HT1080 (cell line): ENCODE measurements around the gene KIAA1614. TPM values are rescaled to one million over a fixed set of nuclear protein-coding genes. Genes with fewer than 3 reads are reported as not detected.

ENCODE experiments used
- DNase-seq: peaks from one replicate; pipeline ENCODE4 v3.0.0-alpha.2; 2015; ENCODE audit warnings: low read depth
- total RNA-seq: library from RNA; depleted of rRNA; stranded (reverse); fragments of >200 nt; shearing (Covaris generic); gene quantifications from 2 replicates; pipeline ENCODE4 v1.2.3, GENCODE V29; 2014

The KIAA1614 gene
- total RNA-seq, 1 experiment from 2014 or later = 0.11 TPM

DNA sequence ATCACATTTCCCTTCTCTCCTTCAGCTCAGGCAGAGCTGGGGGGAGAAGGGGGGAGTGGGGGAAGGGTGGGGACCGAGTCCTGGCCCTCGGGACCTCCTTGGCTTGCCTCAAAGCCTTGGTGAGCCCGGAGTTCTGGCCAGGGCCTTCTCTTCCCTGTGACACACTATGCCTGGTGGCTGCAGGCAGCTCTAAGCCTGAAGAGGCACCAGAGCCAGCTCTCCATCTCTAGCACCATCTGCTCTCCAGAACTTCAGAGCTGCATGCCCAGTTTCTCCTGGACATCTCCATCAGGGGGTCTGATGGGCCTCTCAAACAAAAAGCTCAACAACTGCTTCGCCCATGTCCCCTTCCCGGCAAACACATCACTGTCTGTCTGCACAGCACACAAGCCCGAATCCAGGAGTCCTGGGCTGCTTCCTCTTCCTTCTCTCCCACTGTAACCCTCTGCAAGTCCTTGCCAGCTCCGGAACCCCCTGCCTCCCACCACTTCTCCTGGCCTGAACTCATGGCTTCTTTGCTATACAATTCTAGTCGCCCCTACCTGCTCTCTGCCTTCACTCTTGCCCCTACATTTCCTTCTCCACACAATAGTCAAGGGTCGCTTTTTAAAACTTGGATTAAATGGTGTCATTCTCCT, 26.5 kb downstream of the KIAA1614 start:
- DNase-seq = no peak

DNA sequence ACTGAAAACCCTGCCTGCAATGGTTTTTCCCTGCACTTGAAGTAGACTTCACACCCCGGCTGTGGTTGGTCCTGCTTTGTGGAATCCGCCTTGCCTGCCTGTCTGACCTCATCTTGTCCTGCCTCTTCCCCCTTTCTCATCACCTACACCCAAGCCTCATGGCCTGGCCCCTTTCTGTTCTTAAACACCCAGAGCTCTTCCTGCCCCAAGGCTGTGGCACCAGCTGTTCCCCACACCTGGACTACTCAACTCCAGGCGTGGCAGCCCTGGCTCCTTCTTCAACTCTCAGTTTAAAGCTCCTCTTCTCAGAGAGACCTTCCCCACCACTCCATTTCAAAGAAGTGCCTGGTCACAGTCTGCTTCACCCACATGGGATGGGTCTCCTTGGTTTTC, 27.0 kb downstream of the KIAA1614 start:
- no peak for DNase-seq

DNA sequence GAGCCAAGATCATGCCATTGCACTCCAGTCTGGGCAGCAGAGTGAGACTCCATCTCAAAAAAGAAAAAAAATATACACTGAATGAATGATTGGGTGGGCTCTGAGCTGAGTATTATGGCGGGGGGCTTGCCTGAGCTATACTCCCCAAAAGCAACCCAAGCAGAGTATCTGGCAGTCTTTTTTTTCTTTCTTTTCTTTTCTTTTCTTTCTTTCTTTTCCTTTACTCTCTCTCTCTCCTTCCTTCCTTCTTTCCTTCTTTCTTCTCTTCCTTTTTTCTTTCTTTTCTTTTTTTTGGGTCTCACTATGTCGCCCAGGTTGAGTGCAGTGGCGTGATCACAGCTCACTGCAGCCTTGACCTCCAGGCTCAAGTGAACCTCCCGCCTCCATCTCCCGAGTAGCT, 27.7 kb downstream of the KIAA1614 start:
- DNase-seq = no peak

GRCh38 chr1:180941518-180942275, 29.0 kb downstream of the KIAA1614 start:
- DNase-seq = no peak

- DNase-seq = no peak
These were observed 32.5 kb downstream of the KIAA1614 start for GRCh38 chr1:180945151-180945550.

GRCh38 chr1:180945551-180945950, 32.9 kb downstream of the KIAA1614 start:
- DNase-seq = no peak

GRCh38 chr1:180946056-180946455, 33.4 kb downstream of the KIAA1614 start:
- no peak for DNase-seq

- DNase-seq = no peak
These were observed 34.1 kb downstream of the KIAA1614 start for GRCh38 chr1:180946541-180947498.

GRCh38 chr1:180947499-180947885, 34.8 kb downstream of the KIAA1614 start:
- no peak for DNase-seq

GRCh38 chr1:180947901-180948640, 35.4 kb downstream of the KIAA1614 start:
- DNase-seq = no peak

- DNase-seq = no peak
These were observed 36.2 kb downstream of the KIAA1614 start for GRCh38 chr1:180948641-180949615.

- no peak for DNase-seq
These were observed 36.9 kb downstream of the KIAA1614 start for GRCh38 chr1:180949616-180950000.

- DNase-seq = no peak
These were observed 37.6 kb downstream of the KIAA1614 start for GRCh38 chr1:180950321-180950720.

- no peak for DNase-seq
These were observed 38.6 kb downstream of the KIAA1614 start for GRCh38 chr1:180951186-180951745.

DNA sequence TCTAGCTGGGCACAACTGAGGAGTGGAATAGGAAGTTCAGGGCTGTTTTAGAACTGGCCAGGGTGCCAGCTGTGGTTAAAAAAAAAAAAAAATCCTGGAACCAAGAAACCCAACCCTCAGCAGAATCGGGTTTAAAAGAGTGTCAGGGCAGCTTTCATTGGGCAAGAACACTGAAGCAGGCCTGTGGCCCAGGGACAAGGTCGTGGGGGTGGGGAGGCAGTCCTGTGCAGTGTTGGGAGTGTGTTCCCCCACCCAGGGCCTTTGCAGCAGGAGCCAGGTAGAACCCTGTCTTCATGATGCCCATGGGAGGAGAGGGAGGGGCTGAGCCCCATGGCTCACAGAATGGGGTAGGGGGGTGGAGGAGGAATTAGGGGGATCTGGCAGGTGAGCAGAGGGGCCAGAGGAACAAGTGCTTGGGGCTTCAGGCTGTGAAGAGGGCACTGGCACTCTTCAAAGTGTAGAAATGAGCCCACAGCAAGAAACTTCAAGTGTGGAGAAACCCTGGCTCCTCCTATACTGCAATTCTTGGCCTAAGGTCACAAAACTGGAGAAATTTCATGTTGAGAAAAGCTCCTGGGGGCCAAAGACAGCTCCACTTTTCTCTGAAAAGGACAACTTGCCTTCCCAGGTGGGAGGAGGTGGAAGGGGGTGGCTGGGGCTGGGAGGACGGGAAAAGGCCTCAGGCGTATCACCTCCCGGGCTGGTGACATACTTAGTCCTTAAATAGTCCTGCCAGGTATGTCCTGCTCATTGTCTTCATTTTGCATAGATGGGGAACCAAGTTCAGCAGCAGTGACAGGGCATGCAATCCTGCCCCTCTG, 39.3 kb downstream of the KIAA1614 start:
- no peak for DNase-seq

DNA sequence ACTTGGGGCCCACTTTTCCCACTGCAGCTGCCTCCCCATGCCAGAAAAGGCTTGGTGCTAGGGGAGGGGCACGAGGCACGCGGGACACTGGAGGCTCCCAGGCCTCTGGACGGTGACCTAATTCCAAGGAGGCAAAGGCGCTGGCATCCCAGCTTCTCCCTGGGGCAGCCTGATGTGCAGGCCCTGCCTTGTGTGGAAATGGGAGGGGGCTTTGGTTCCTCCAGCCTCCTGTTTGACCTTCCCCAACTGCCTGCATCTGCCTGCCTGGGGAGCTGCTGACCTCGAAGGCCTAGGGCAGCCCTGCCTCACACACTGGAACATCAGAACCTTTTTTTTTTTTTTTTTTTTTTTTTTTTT, 39.9 kb downstream of the KIAA1614 start:
- DNase-seq = no peak

GRCh38 chr1:180953291-180954004, 40.8 kb downstream of the KIAA1614 start:
- DNase-seq = no peak
